CD4-positive, alpha-beta T cell treated with Interleukin-6 at 100 ng/mL for 8 hours (primary cell): ENCODE measurements around the gene WDR45.
A peak's percentile ranks its signal among the peaks of the same experiment; 100 is the strongest.

Source experiments
- DNase-seq: peaks from one replicate; pipeline ENCODE4 v3.0.0-alpha.2; 2020; ENCODE audit warnings: mixed read lengths, low spot score

WDR45 gene

DNA sequence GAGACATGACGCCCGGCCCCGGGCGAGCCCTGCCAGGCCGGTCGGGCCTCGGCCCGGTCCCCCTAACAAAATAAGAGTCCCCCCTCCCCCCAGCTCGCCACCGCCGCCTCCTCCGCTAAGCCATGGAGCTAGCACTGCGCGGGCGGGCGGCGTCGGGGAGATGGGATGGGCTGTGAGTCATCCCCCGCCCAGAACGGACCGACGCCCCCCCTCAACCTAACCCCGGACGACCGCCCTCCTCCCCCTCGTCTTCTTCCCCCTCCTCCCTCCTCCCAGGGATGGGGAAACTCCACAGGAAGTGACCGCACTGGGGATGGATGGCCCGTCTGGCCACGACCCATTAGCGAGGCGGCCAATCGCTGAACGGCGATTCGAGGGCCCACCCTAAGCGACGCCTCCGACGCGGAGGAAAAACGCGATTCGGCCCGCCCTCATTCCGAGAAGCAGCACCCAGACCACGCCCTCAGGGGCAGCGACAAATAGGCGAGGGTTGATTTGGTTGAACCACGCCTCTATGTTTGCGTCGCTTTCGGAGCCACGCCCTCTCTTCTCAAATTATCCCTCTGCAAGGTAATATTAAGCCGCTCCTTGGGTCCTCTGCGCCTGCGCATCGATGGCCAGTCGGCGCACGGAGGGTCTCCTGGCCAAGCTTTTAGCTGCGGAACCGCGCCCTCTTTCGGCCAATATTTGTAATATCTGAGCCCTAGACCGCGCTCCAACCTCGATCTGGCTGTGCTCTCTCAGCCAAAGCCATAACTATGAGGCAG, 36.3 kb downstream of the WDR45 start, which contains the start of gene TFE3:
Gene TFE3, minus strand, starts transcription at position 138 of the 767 bp plus-strand sequence. Its CDS starts 131 bp downstream, at position 7.
- DNase-seq = peak; percentile 97

- no peak for DNase-seq
Measured at GRCh38 chrX:49042581-49043219, 37.0 kb downstream of the WDR45 start.

DNA sequence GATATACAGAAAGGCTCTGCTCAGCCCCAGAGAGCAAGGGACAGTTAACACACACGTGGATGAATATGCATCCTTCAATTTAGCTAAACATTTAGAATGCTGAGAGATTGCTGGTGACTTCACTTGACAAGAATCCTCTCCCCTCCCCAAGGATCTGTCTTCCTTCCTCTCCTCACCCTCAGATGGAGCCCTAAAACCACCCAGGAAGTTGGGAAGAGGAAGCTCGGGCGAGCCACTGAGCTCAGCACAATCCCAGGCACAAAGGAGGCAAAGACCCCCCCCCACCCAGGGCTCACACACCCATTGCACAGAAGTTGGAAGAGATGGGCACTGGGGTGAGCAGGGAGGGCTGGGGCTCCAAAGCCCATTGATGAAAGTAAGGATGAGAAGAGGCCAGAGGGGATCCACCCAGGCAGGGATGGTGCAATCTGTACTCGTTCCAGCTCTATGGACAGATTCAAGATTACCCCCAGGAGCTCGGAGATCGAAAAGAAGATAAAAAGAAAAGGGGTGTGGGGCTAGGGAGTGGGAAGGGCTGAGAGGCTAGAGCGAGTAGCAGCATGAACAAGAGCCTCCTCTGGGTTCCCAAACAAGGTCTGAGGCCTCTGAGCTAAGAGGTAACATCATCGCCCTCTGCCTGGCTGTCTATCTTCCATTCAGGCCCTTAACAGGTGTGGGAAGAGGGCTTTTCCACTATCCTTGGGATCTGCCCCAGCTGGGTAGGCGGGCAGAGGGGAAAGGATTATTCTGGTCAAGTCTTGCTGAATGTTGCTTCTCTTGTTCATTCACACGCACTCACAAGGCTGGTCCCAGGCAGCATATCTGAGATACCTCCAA, 37.7 kb downstream of the WDR45 start:
- DNase-seq = no peak

DNA sequence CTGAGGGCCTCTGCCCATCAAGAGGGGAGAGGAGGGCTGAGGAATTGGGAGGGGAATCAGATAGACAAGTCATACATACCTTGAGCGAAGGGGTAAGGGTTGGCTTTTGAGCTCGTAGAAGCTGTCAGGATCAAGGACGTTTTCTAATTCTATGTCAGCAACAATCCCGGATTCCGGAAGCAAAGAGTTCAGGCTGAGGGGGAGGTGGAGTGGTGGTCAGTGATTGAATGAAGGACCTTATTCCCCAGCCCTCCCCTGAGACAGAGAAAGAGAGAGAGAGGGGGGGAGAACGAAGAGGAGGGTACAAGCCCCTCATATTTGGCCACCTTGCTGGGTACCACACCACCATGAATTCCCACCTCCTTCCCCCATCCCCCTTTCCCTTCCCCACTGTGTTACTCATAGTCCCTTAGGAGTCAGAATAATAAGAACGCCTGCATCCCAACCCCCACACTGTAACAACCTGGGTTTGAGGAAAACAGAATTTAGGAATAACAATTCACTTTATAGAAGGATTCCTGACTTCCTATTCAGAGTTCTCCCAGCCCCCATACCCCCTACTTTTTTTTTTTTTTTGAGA, 39.2 kb downstream of the WDR45 start:
- DNase-seq = no peak

- peak; percentile 46 for DNase-seq
Measured at GRCh38 chrX:49039598-49040375, 39.9 kb downstream of the WDR45 start.

DNA sequence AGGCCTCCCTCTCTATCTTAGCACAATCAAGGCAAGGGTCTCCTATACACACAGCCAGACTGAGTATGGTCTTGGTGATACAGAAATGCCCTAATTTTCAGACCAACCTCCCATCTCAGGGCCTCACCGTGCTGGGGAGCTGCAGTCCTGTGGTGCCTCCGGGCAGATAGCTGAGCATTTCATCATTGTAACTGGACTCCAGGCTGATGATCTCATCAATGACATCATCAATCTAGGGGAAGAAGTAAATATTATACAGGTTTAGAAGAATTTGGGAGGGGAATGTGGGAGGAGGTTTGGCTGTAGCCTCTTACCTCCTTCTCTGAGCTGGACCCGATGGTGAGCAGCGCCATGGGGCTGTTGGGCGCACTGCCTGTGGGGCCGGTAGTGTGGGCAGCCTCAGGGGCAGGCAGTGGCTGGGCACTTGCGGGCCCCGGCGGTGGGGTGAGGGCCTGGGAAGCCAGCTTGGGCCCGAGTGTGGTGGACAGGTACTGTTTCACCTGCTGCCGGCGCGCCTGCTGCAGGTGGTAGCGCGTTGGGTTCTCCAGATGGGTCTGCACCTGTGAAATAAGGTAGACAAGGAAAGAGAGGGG, 41.7 kb downstream of the WDR45 start:
- no peak for DNase-seq

GRCh38 chrX:49030283-49030682, 49.4 kb downstream of the WDR45 start:
- DNase-seq = no peak

- no peak for DNase-seq
Measured at GRCh38 chrX:49029876-49030275, 49.8 kb downstream of the WDR45 start.
